AG09309 (cell line): Measurements from ENCODE around the gene ADAM8.

Experiments
- DNase-seq: peaks from one replicate; pipeline ENCODE4 v3.0.0-alpha.2; 2010; ENCODE audit warnings: low read depth
- H3K4me3 ChIP-seq: 2 replicates; pipeline ENCODE4 v1.5.1; 2011; ENCODE audit warnings: mild to moderate bottlenecking, low read depth, low read length, moderate library complexity; ENCODE audit not compliant: control insufficient read depth
- CTCF ChIP-seq: IDR thresholded peaks from 2 replicates; pipeline ENCODE4 v1.5.1; 2011; ENCODE audit warnings: mild to moderate bottlenecking, low read depth, low read length, inconsistent platforms; ENCODE audit not compliant: insufficient read depth, control insufficient read depth; ENCODE audit errors: missing control alignments

Gene ADAM8

GRCh38 chr10:133272964-133273420 is 3.7 kb downstream of the ADAM8 start:
- H3K4me3 ChIP-seq: no peak overlapping the region
- no peak for DNase-seq
- TF ChIP-seq CTCF: no peak

- DNase-seq: no peak
- H3K4me3 ChIP-seq: no peak overlapping the region
Observed at GRCh38 chr10:133272301-133272963, 4.2 kb downstream of the ADAM8 start.

GRCh38 chr10:133271521-133272300 is 5.0 kb downstream of the ADAM8 start:
- TF ChIP-seq CTCF: no peak
- H3K4me3 ChIP-seq: no peak overlapping the region
- no peak for DNase-seq

More at GRCh38 chr10:133272301-133272963, 4.2 kb downstream of the ADAM8 start:
- TF ChIP-seq CTCF: no peak

- DNase-seq: no peak
- H3K4me3 ChIP-seq: no peak overlapping the region
- TF ChIP-seq CTCF: no peak
Observed at GRCh38 chr10:133270773-133271297, 5.8 kb downstream of the ADAM8 start.

GRCh38 chr10:133270204-133270603 is 6.5 kb downstream of the ADAM8 start:
- DNase-seq: no peak
- no peak for TF ChIP-seq CTCF
- no peak overlapping the region for H3K4me3 ChIP-seq

- TF ChIP-seq CTCF: no peak
- no peak overlapping the region for H3K4me3 ChIP-seq
- DNase-seq: no peak
Observed at GRCh38 chr10:133269367-133269766, 7.3 kb downstream of the ADAM8 start.
